Activated CD4-positive, alpha-beta T cell treated with anti-CD3 and anti-CD28 coated beads, Interleukin-10, Interleukin-2, amounts not matched to agents 100 ng/mL and 50 ng/mL, durations not matched to agents 16 hours and 8 hours (primary cell): Measurements from ENCODE around the gene INTS4.
"Not testable (repeated sequence)": the region's sequence is repeated elsewhere in the genome, so short reads cannot be mapped to it uniquely, and the experiment has no call there.

Experiments
- DNase-seq: peaks from one replicate; pipeline ENCODE4 v3.0.0-alpha.2; 2020

The INTS4 gene

DNA sequence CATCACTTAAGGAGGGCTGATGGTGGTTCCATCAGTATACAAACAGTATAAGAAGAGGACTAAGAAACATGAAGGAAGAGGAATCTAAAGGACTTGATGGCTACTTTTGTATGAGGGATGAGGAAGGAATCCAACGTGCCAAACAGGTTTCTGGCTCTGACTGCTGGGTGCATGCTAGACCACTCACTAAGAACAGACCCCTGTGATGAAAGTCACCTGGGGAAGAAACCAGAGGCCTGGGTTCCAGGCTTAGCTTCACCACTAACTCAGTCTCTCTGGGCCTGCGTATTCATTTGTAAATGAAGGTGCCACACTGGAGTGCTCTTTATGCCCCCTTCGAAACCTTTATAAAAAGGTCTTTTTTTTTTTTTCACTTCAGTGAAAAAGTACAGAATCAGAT is 118.4 kb downstream of the INTS4 start:
- no peak for DNase-seq

DNA sequence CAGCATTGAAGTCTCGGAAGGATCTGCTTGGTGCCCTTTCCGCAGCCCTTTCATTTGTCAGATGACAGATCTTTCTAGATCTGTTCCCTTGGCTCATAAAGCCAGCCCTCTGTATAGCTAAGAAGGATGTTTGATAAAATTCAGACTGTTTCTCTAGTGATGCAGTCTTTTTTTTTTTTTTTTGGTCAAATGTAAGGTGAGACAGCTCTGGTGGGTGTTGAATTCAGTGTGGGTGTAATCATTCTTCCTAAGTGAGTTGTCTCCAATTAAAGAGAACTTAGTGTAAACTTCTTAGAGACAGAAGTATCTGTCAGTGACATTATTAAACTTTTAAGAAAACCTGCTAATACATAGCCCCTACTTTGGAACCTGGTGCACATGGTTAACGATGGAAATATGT is 120.3 kb downstream of the INTS4 start:
- no peak for DNase-seq

DNA sequence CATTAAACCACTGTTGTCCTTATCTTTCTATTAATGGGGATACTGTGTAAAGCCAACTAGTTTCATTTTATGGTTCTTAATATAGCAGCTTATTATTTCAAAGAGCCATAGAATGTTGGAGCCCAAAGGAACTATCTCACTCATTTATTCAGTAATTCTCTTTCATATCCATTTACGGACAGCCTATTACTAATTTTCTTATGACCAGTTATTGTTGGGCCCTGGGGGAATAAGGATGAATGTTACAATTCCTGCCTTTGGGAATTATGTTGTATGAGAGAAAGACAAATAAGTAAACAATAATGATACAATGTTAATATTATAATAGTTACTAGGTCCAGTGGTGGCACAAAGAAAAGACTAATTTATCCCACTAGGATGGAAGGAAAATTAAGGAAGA is 121.1 kb downstream of the INTS4 start:
- DNase-seq, result no peak

DNA sequence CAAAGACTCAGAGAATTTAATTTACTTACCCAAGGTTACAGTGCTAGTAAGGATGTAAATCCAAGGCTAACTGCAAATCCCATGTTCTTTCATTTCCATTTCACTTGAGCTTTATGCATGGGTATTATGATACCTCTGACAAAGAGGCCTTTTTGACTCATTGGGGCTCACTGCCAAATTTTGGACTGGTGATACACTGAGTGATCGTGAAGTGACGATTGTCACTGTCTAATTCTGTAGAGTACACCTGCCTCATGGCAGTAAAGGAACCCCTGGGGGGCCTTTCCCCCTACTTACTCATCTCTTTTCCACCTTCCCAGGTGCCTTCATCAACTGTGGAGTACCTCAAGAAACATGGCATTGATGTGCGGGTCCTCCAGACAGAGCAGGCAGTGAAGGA is 122.6 kb downstream of the INTS4 start:
- no peak for DNase-seq

DNA sequence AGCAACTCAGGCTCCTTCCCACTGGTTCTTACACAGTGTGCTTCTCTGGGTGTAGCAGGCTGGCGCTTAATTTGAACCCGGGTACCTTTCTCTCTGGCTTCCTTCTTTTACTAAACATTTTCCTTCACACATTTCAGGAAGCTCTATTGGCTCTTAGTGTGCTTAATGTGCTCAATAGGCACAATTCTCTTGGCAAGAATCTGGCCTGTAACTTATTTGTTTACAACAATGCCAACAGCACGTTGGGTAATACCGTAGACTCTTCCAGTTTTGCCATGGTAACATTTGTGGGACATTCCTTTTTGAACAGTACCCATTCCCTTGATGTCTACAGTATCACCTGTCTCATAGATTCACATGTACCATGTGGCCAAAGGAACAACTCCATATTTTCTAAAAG is 125.7 kb downstream of the INTS4 start:
- no peak for DNase-seq

DNA sequence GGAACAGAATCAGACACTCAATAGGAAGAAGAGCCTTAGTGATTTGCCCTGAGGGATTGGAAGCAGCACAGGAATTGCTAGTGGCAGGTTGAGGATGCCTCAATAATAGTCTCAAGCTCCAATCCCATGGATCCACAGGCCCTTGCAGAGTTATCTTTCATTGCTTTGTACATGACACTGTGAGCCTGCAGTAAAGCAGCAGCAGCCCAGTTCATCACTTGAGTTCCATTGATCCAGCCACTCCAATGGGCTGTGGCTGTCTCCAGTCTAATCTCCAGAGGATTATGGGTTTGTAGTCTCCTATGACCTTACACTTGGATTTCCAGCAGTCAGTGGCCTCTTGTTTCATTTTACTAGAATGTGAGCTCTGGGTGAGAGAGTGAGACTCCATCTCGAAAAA is 128.1 kb downstream of the INTS4 start:
- DNase-seq, result no peak

DNA sequence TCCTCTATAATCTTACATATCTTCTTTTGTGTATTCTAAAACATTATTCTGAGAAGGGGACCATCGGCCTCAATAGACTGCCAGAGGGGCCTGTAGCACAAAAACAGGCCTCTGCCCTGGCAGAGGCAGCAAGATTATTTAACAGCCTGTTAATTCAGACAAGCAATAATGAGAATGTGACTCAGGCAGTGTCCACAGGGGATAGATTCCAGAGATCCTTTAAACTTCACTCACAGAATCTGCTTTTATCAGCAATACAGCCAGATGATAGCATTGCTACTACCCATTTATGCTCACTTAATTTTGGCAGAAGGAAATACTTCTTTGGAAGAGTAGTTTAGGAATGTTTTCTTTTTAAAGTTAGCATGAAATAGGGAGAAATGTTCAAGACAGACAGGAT is 128.7 kb downstream of the INTS4 start:
- no peak for DNase-seq

DNA sequence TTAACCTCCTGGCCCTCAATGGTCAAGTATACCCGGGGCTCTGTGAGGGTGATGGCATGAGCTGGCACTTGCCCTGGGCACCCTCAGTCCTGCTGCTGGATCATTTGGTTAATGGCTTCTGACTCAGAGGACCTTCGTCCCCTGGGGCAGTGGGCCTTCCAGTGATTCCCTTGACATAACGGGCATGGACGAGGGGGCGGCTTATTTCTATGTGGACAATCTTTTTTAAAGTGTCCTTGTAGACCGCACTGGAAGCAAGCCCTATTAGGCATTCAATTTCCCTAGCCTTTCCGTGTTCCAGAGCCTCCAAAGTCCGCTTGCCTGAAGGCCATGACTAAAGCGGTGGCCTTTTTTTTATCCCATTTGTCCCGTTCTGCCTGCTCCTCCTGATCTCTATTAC is 133.0 kb downstream of the INTS4 start:
- not testable (repeated sequence) for DNase-seq

DNA sequence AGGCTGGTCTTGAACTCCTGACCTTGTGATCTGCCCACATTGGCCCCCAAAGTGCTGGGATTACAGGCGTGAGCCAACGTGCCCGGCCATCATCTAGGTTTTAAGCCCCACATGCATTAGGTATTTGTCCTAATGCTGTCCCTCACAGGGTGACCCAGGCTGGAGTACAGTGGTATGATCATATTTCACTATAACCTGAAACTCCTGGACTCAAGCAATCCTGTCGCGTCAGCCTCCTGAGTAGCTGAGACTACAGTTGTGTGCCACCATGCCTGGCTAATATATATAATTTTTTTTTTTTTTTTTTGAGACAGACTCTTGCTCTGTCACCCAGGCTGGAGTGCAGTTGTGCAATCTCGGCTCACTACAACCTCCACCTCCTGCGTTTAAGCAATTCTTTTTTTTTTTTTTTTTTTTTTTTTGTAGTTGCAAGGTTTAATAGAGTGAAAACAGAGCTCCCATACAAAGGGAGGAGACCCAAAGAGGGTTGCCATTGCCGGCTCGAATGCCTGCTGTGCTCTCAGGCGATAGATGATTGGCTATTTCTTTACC is 136.5 kb downstream of the INTS4 start:
- not testable (repeated sequence) for DNase-seq

DNA sequence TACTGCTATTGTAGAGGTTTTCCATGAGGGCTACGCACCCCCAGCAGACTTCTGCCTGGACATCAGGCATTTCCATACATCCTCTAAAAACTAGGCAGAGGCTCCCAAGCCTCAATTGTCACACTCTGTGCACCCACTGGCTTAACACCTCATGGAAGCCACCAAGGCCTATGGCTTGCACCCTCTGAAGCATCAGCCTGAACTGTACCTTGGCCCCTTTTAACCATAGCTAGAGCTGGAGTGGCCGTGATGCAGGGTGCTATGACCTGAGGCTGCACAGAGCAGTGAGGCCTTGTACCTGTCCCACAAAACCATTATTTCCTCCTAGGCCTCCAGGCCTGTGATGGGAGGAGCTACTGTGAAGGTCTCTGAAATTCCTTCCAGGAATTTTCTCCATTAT is 139.6 kb downstream of the INTS4 start:
- DNase-seq, result no peak

DNA sequence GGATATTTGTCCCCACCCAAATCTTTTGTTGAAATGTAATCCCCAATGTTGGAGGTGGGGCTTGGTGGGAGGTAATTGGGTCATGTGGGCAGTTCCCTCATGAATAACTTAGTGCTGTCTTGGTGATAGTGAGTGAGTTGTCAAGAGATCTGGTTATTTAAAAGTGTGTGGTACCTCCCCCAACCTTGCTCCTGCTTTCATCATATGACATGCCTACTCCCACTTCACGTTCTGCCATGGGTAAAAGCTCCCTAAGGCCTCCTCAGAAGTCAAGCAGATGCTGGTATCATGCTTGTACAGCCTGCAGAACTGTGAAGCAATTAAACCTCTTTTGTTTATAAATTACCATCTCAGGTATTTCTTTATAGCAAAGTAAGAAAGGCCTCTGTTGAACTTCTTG is 143.0 kb downstream of the INTS4 start:
- no peak for DNase-seq

DNA sequence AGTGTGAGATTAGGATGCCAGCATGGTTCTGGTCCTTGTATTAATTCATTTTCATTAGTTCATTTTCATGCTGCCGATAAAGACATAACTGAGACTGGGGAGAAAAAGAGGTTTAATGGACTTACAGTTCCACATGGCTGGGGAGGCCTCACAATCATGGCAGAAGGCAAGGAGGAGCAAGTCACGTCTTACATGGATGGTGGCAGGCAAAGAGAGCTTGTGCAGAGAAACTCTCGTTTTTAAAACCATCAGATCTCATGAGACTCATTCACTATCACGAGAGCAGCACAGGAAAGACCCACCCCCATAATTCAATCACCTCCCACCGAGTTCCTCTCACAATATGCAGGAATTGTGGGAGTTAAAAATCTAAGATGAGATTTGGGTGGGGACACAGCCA is 150.8 kb downstream of the INTS4 start:
- not testable (repeated sequence) for DNase-seq

DNA sequence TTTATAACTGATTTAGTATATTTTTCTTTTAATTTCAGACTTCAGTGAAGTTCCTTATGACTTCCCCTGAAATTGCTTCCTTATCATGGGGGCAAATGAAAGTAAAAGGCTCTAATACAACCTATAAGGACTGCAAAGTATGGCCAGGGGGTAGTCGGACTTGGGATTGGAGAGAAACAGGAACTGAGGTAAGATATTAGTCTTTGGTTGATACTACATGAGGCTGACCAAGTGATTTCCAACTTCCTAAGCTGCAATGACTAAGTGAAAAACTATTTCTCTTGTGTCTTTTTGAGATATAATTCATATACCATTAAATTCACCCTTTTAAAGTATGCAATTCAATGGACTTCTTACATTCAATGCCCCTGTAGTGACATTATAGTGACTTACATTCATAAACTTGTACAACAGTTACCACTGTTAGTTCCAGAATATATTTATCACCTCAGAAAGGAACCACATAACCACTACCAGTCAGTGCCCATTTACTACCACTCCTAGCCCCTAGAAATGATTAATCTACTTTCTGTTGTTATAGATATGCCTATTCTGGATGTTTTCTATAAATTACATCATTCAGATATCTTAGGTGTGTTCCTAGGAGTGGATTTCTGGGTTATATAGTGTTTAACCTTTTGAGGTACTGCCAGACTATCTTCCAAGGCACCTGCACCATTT is 151.9 kb downstream of the INTS4 start:
- DNase-seq, result no peak

DNA sequence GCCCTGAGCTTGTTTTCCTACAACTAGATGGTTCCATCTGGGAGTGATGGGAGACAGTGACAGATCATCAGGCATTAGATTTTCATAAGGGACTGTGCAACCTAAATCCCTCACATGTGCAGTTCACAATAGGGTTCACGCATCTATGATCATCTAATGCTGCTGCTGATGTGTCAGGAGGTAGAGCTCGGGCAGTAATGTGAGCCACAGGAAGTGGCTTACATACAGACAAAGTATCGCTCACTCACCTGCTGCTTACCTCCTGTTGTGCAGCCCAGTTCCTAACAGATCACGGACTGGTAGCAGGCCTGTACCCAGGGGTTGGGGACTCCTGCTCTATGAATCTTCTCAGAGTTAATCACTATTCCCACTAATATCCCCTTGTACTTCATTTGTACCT is 161.2 kb downstream of the INTS4 start:
- DNase-seq, result no peak

DNA sequence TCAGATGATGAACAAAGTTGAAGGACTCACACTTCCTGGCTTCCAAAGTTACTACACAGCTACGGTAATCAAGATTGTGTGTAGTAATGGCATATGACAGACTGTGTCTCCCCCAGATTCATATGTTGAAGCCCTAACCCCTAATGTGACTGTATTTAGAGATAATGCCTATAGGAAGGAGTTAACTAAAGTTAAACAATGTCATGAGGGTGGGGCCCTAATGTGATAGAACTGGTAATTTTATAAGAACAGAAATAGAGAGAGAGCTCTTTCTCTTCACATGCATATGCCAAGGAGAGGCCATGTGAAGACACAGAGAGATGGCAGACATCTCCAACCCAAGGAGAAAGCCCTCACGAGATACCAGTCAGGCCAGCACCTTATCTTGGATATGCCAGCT is 165.5 kb downstream of the INTS4 start:
- no peak for DNase-seq
